K562 treated with DMSO at 1 percent for 24 hours (cell line): ENCODE results near the gene PHOSPHO2. TPM values are rescaled to one million over a fixed set of nuclear protein-coding genes. Genes with fewer than 3 reads are reported as not detected.

Experiments
- total RNA-seq: library from RNA; unstranded; fragments of 300-600 nt; gene quantifications from 2 replicates; pipeline ENCODE4 v1.2.3, GENCODE V29; 2022; ENCODE audit warnings: low read depth; ENCODE audit not compliant: insufficient read depth

The PHOSPHO2 gene, protein sequence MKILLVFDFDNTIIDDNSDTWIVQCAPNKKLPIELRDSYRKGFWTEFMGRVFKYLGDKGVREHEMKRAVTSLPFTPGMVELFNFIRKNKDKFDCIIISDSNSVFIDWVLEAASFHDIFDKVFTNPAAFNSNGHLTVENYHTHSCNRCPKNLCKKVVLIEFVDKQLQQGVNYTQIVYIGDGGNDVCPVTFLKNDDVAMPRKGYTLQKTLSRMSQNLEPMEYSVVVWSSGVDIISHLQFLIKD
- total RNA-seq = 9.7 and 12.6 TPM in 2 replicates

DNA sequence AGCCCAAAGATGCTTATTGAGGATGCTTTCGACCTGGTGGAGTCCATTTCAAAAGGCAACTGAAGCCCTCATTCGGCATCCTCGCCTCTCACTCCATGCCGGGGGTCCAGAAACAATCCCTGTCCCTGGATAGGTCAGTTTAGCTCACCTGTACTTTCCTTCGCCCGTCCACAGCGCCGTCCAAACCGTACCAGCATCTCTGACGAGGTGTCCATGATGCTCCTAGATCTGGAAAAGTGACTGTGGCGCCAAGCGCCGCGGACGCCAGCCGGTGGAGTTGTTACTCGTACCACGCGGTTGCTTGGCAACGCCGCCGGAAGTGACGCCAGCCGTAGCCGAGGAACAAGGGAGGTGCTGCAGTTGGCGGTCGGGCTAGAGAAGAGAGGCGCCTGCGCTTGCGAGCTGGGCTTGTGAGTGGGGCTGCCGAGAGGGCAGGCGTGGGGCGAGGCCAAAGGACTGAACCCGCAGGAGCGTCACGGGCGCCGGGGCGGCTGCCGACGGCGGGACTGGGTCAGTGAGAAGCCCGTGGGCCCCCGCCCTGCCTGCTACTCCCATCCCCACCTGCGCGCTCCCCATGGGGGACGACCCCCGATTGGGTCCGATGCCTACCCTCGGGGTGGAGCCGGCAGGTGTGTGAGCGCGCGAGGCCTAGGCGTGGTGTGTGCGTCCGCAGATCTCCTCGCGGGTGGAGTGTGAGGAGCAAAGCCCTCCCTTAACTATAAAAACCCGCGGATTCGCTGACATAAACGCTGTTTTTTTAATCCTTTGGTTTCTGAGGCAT lies at the start of gene PHOSPHO2, which contains the start of gene CFAP210:
TSS of gene PHOSPHO2 (plus strand) at position 357 of the 781 bp plus-strand sequence. CDS start 6,503 bp downstream, outside the sequence.
TSS of gene CFAP210 (minus strand) at position 293 of the 781 bp plus-strand sequence. CDS start at position 215, 78 bp downstream.

Other genes starting within 250 kb of the PHOSPHO2 start
- gene BBS5, start 215.0 kb upstream of the PHOSPHO2 start, total RNA-seq = 4.5 TPM in 2 replicates
- gene KLHL41, start 184.8 kb upstream of the PHOSPHO2 start, total RNA-seq = 0.17 TPM in 1 of 2 replicates, not detected in the other
- 34.4 and 34.6 TPM in 2 replicates for gene FASTKD1, start 120.6 kb upstream of the PHOSPHO2 start, total RNA-seq
- gene PPIG, start 110.1 kb upstream of the PHOSPHO2 start, total RNA-seq = 38.6 and 47.3 TPM in 2 replicates
- gene CFAP210, start 64 bp upstream of the PHOSPHO2 start, total RNA-seq = 2.7 and 3.2 TPM in 2 replicates
- 12.1 and 12.5 TPM in 2 replicates for gene KLHL23, start 39.4 kb downstream of the PHOSPHO2 start, total RNA-seq
- 138 and 161 TPM in 2 replicates for gene SSB, start 104.4 kb downstream of the PHOSPHO2 start, total RNA-seq
- 87.3 and 96.5 TPM in 2 replicates for gene METTL5, start 130.4 kb downstream of the PHOSPHO2 start, total RNA-seq
- 17.7 and 23.5 TPM in 2 replicates for gene UBR3, start 133.0 kb downstream of the PHOSPHO2 start, total RNA-seq